ENCODE data around the gene ZNF619.
A peak's percentile ranks its signal among the peaks of the same experiment; 100 is the strongest.

The ZNF619 gene

GRCh38 chr3:40487172-40487571 is 10.2 kb downstream of the ZNF619 start:
- H3K4me3 ChIP-seq, result peak overlapping the region in 3 of 10 experiments; percentile 7 to 18 (median 15); a peak in 1 of 20 replicates
- no peak for TF ChIP-seq Cebpa-rat (IDR thresholded peaks at IDR 0.05)
- H4K20me1 ChIP-seq, result no peaks in the 10 kb centered on the region
- no peaks in the 10 kb centered on the region for H3K27me3 ChIP-seq
- H3K9me3 ChIP-seq (replicated peaks in 1 of 11), result peaks cover 34 to 47% (median 42%) of the 10 kb centered on the region in 11 experiments
- H3K27ac ChIP-seq, result no peak overlapping the region
- H3K4me2 ChIP-seq, result no peak overlapping the region
- no peak overlapping the region for H3K9ac ChIP-seq
- peaks cover 63 to 83% (median 74%) of the 10 kb centered on the region in 11 experiments for H3K36me3 ChIP-seq
- H3K4me1 ChIP-seq, result 0 out of 20 replicates have a peak, but pooled peaks cover 0 to under 1% (median 0%) of the 10 kb centered on the region in 10 experiments

GRCh38 chr3:40490916-40491315 is 14.0 kb downstream of the ZNF619 start:
- TF ChIP-seq Cebpa-rat (IDR thresholded peaks at IDR 0.05), result no peak
- no peak overlapping the region for H3K4me3 ChIP-seq

GRCh38 chr3:40494698-40495097 is 17.8 kb downstream of the ZNF619 start:
- Histone ChIP-seq H3K9me3 (replicated peaks in 1 of 11) (no peaks in the 10 kb centered on the region), H3K27me3 (no peaks in the 10 kb centered on the region), H3K4me1 (no peaks in the 10 kb centered on the region), H3K27ac (no peak overlapping the region), H3K9ac (no peak overlapping the region), H4K20me1 (no peaks in the 10 kb centered on the region), H3K4me3 (no peak overlapping the region), H3K4me2 (no peak overlapping the region), H3K36me3 (peaks cover 0 to 11% (median under 1%) of the 10 kb centered on the region in 11 experiments; a peak in 5 of 22 replicates)
- no peak for TF ChIP-seq Cebpa-rat (IDR thresholded peaks at IDR 0.05)

More at GRCh38 chr3:40490916-40491315, 14.0 kb downstream of the ZNF619 start:
- no peak overlapping the region for H3K27ac ChIP-seq
- no peaks in the 10 kb centered on the region for H4K20me1 ChIP-seq
- no peak overlapping the region for H3K4me2 ChIP-seq
- H3K27me3 ChIP-seq, result no peaks in the 10 kb centered on the region
- peaks cover 28 to 33% (median 30%) of the 10 kb centered on the region in 11 experiments for H3K9me3 ChIP-seq (replicated peaks in 1 of 11)
- H3K4me1 ChIP-seq, result no peaks in the 10 kb centered on the region
- H3K9ac ChIP-seq, result no peak overlapping the region
- H3K36me3 ChIP-seq, result peaks cover 26 to 45% (median 37%) of the 10 kb centered on the region in 11 experiments

GRCh38 chr3:40497288-40497687 is 20.4 kb downstream of the ZNF619 start:
- Histone ChIP-seq H3K36me3 (0 out of 22 replicates have a peak, but pooled peaks cover 0 to 4% (median 0%) of the 10 kb centered on the region in 11 experiments), H3K27me3 (no peaks in the 10 kb centered on the region), H3K4me2 (no peak overlapping the region), H3K9ac (no peak overlapping the region), H4K20me1 (no peaks in the 10 kb centered on the region), H3K27ac (no peak overlapping the region), H3K4me3 (no peak overlapping the region), H3K4me1 (no peaks in the 10 kb centered on the region), H3K9me3 (replicated peaks in 1 of 11) (0 out of 22 replicates have a peak, but pooled peaks cover 0 to 4% (median 0%) of the 10 kb centered on the region in 11 experiments)
- no peak for TF ChIP-seq Cebpa-rat (IDR thresholded peaks at IDR 0.05)

- no peak overlapping the region for H3K4me3 ChIP-seq
- H3K9ac ChIP-seq, result no peak overlapping the region
- H4K20me1 ChIP-seq, result no peaks in the 10 kb centered on the region
- H3K4me1 ChIP-seq, result no peaks in the 10 kb centered on the region
- H3K27ac ChIP-seq, result no peak overlapping the region
- no peak for TF ChIP-seq Cebpa-rat (IDR thresholded peaks at IDR 0.05)
- peaks cover 0 to 9% (median 0%) of the 10 kb centered on the region in 11 experiments; a peak in 3 of 22 replicates for H3K9me3 ChIP-seq (replicated peaks in 1 of 11)
- H3K36me3 ChIP-seq, result 0 out of 22 replicates have a peak, but pooled peaks cover 0 to 4% (median 0%) of the 10 kb centered on the region in 11 experiments
- peaks cover 0 to 3% (median 0%) of the 10 kb centered on the region in 11 experiments; a peak in 4 of 22 replicates for H3K27me3 ChIP-seq
- H3K4me2 ChIP-seq, result no peak overlapping the region
Observed at GRCh38 chr3:40499952-40500351, 23.0 kb downstream of the ZNF619 start.

GRCh38 chr3:40502034-40502433 is 25.1 kb downstream of the ZNF619 start:
- TF ChIP-seq Cebpa-rat (IDR thresholded peaks at IDR 0.05), result no peak
- H3K4me3 ChIP-seq, result no peak overlapping the region
- H3K9ac ChIP-seq, result no peak overlapping the region
- H3K4me2 ChIP-seq, result no peak overlapping the region
- H3K27me3 ChIP-seq, result peaks cover 8 to 18% (median 13%) of the 10 kb centered on the region in 11 experiments; a peak in 21 of 22 replicates
- H3K27ac ChIP-seq, result no peak overlapping the region
- no peaks in the 10 kb centered on the region for H4K20me1 ChIP-seq
- H3K9me3 ChIP-seq (replicated peaks in 1 of 11), result peaks cover 0 to 19% (median 8%) of the 10 kb centered on the region in 11 experiments; a peak in 18 of 22 replicates
- 0 out of 22 replicates have a peak, but pooled peaks cover 0 to 4% (median 0%) of the 10 kb centered on the region in 11 experiments for H3K36me3 ChIP-seq
- peaks cover 0 to 7% (median 5%) of the 10 kb centered on the region in 10 experiments; a peak in 10 of 20 replicates for H3K4me1 ChIP-seq

- H3K36me3 ChIP-seq, result 0 out of 22 replicates have a peak, but pooled peaks cover 0 to 4% (median 0%) of the 10 kb centered on the region in 11 experiments
- no peaks in the 10 kb centered on the region for H4K20me1 ChIP-seq
- H3K4me2 ChIP-seq, result no peak overlapping the region
- no peak overlapping the region for H3K27ac ChIP-seq
- no peak for TF ChIP-seq Cebpa-rat (IDR thresholded peaks at IDR 0.05)
- H3K4me1 ChIP-seq, result peaks cover 0 to 7% (median 5%) of the 10 kb centered on the region in 10 experiments; a peak in 10 of 20 replicates
- H3K9ac ChIP-seq, result no peak overlapping the region
- H3K27me3 ChIP-seq, result peaks cover 8 to 18% (median 13%) of the 10 kb centered on the region in 11 experiments; a peak in 21 of 22 replicates
- peaks cover 0 to 19% (median 8%) of the 10 kb centered on the region in 11 experiments; a peak in 18 of 22 replicates for H3K9me3 ChIP-seq (replicated peaks in 1 of 11)
- no peak overlapping the region for H3K4me3 ChIP-seq
Observed at GRCh38 chr3:40504636-40505430, 27.9 kb downstream of the ZNF619 start.

GRCh38 chr3:40505599-40506462 is 28.9 kb downstream of the ZNF619 start, which contains the start of gene ZNF620:
Gene ZNF620 (plus strand): TSS chr3:40506039. CDS start chr3:40506353, 314 bp downstream.
- peak within 1 kb of the TSS; percentile 64 to 83 (median 74) for H3K4me2 ChIP-seq
- no peak within 1 kb of the TSS for H3K27ac ChIP-seq

More at GRCh38 chr3:40505599-40506462, 28.9 kb downstream of the ZNF619 start, which contains the start of gene ZNF620:
- TF ChIP-seq Cebpa-rat (IDR thresholded peaks at IDR 0.05), result no peak
- Histone ChIP-seq H3K36me3 (peaks cover 0 to 4% (median 0%) of the 10 kb centered on the region in 11 experiments; a peak in 1 of 22 replicates), H3K4me3 (peak within 1 kb of the TSS; percentile 33 to 63 (median 46); a peak in 19 of 20 replicates), H3K27me3 (peaks cover 8 to 18% (median 13%) of the 10 kb centered on the region in 11 experiments; a peak in 21 of 22 replicates), H3K4me1 (peaks cover 0 to 7% (median 5%) of the 10 kb centered on the region in 10 experiments; a peak in 10 of 20 replicates), H3K9me3 (replicated peaks in 1 of 11) (peaks cover 0 to 19% (median 8%) of the 10 kb centered on the region in 11 experiments; a peak in 18 of 22 replicates), H4K20me1 (no peaks in the 10 kb centered on the region), H3K9ac (peak within 1 kb of the TSS in 1 of 11 experiments; percentile 12; a peak in 1 of 22 replicates)

Data from BLaER1 treated with 17β-estradiol and CSF1 and Interleukin-3, amounts not matched to agents 10 nM and 100 nM (cell line).